ENCODE measurements around the gene OR2T33.
"Not testable (repeated sequence)": the region's sequence is repeated elsewhere in the genome, so short reads cannot be mapped to it uniquely, and the experiment has no call there.

Gene OR2T33

GRCh38 chr1:248268178-248268577 is 9.6 kb downstream of the OR2T33 start:
- no peak for DNase-seq (ENCODE audit: low read depth in 1 of 2, low spot score in 1 of 2)
- TF ChIP-seq CTCF (IDR thresholded peaks at IDR 0.05; ENCODE audit: insufficient read depth, low read length) (no peak), SPI1 (IDR thresholded peaks at IDR 0.05; ENCODE audit: borderline replicate concordance, low read depth) (no peak), POLR2AphosphoS5 (IDR thresholded peaks at IDR 0.05; ENCODE audit: low read depth) (no peak), REST (IDR thresholded peaks at IDR 0.05; ENCODE audit: insufficient replicate concordance, low read depth) (no peak), GABPA (IDR thresholded peaks at IDR 0.05; ENCODE audit: low read depth) (no peak)
- Histone ChIP-seq H3K4me3 (replicated peaks; ENCODE audit: insufficient read depth, low read length) (no peak overlapping the region), H3K27me3 (ENCODE audit: insufficient read depth, poor library complexity, severe bottlenecking) (no peaks in the 10 kb centered on the region), H3K27ac (replicated peaks) (no peak overlapping the region)

GRCh38 chr1:248259309-248259708 is 18.5 kb downstream of the OR2T33 start:
- H3K4me3 ChIP-seq (replicated peaks; ENCODE audit: insufficient read depth, low read length); H3K27me3 ChIP-seq (ENCODE audit: insufficient read depth, poor library complexity, severe bottlenecking); DNase-seq (ENCODE audit: low read depth in 1 of 2, low spot score in 1 of 2); H3K27ac ChIP-seq (replicated peaks): not testable (repeated sequence)

- Histone ChIP-seq H3K27me3 (ENCODE audit: insufficient read depth, poor library complexity, severe bottlenecking) (no peaks in the 10 kb centered on the region), H3K4me3 (replicated peaks; ENCODE audit: insufficient read depth, low read length) (no peak overlapping the region), H3K27ac (replicated peaks) (no peak overlapping the region)
- TF ChIP-seq REST (IDR thresholded peaks at IDR 0.05; ENCODE audit: insufficient replicate concordance, low read depth), result no peak
- TF ChIP-seq GABPA (IDR thresholded peaks at IDR 0.05; ENCODE audit: low read depth), result no peak
- TF ChIP-seq POLR2AphosphoS5 (IDR thresholded peaks at IDR 0.05; ENCODE audit: low read depth), result no peak
- peak; percentile 54 for TF ChIP-seq CTCF (IDR thresholded peaks at IDR 0.05; ENCODE audit: insufficient read depth, low read length)
- TF ChIP-seq SPI1 (IDR thresholded peaks at IDR 0.05; ENCODE audit: borderline replicate concordance, low read depth), result no peak
- peak; percentile 3 to 55 for DNase-seq (ENCODE audit: low read depth in 1 of 2, low spot score in 1 of 2)
These were observed 34.6 kb downstream of the OR2T33 start for GRCh38 chr1:248243204-248243603.

GRCh38 chr1:248239478-248239877 is 38.3 kb downstream of the OR2T33 start:
- no peak overlapping the region for H3K4me3 ChIP-seq (replicated peaks; ENCODE audit: insufficient read depth, low read length)
- no peak overlapping the region for H3K27ac ChIP-seq (replicated peaks)
- DNase-seq (ENCODE audit: low read depth in 1 of 2, low spot score in 1 of 2), result no peak
- H3K27me3 ChIP-seq (ENCODE audit: insufficient read depth, poor library complexity, severe bottlenecking), result no peaks in the 10 kb centered on the region
- no peak for TF ChIP-seq GABPA (IDR thresholded peaks at IDR 0.05; ENCODE audit: low read depth)
- no peak for TF ChIP-seq SPI1 (IDR thresholded peaks at IDR 0.05; ENCODE audit: borderline replicate concordance, low read depth)
- TF ChIP-seq CTCF (IDR thresholded peaks at IDR 0.05; ENCODE audit: insufficient read depth, low read length), result no peak
- no peak for TF ChIP-seq POLR2AphosphoS5 (IDR thresholded peaks at IDR 0.05; ENCODE audit: low read depth)
- no peak for TF ChIP-seq REST (IDR thresholded peaks at IDR 0.05; ENCODE audit: insufficient replicate concordance, low read depth)

Measured in HL-60 (cell line).